HG03045 (cell line): ENCODE data around the gene KIAA0232.
"Not testable (repeated sequence)": the region's sequence is repeated elsewhere in the genome, so short reads cannot be mapped to it uniquely, and the experiment has no call there.

Source experiments
- ATAC-seq: cut with Tn5 transposase; IDR thresholded peaks from one replicate; pipeline ENCODE4 v1.9.1; 2021; ENCODE audit warnings: mild to moderate bottlenecking, moderate library complexity; ENCODE audit not compliant: unreplicated experiment

The KIAA0232 gene

GRCh38 chr4:6804082-6804752 is 21.7 kb downstream of the KIAA0232 start:
- no peak for ATAC-seq

- no peak for ATAC-seq
Observed at GRCh38 chr4:6806924-6807626, 24.5 kb downstream of the KIAA0232 start.

DNA sequence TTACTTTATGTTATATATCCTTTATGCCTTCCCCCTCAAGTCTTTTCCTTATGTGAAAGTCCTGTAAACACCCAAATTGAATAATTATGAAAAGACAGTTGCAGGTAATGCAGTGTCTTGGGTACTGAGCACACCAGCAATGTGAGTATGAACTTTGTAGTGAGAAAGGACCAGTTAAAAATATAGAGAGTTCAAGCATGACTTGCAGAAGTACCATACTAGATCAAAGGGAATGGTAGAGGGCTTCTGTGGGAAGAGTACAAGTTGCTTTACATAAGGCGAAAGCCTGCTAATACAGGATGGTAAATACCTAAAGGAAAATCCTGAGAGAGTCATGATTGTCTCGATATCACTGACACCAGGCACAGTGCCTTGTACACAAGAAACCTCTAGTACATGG is 25.7 kb downstream of the KIAA0232 start:
- no peak for ATAC-seq

DNA sequence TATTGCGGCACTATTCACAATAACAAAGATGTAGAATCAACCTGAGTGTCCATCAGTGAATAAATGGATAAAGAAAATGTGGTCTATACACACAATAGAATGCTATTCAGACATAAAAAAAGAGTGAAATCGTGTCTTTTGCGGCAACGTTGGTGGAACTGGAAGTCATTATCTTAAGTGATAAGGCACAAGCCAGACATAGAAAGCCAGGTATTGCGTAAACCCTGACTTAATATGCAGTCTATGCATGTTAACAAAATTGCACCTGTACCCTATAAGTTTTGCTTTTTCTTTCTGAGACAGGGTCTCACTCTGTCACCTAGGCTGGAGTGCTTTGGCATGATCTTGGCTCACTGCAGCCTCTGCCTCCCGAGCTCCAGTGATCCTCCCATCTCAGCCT is 28.6 kb downstream of the KIAA0232 start:
- ATAC-seq = no peak

DNA sequence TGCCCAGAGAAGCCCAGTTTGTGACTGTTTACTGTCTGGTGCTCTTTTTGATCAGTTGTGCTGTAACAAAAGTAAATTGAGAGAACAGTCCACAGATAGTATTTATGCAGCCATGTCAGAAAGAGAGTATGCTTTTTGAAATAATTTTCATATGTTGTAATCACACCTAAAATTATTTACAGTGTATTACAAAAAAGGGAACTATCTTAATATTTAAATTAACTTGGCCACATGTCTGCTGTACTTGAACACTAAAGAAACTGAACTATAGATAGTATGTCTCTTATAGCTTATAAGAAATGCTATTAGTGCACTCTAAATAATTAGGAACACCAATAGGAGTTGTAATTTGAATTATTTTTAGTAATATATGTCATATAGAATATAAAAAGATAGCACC is 30.2 kb downstream of the KIAA0232 start:
- no peak for ATAC-seq

GRCh38 chr4:6813725-6814124 is 31.2 kb downstream of the KIAA0232 start:
- ATAC-seq = no peak

- no peak for ATAC-seq
Observed at GRCh38 chr4:6815029-6815836, 32.7 kb downstream of the KIAA0232 start.

DNA sequence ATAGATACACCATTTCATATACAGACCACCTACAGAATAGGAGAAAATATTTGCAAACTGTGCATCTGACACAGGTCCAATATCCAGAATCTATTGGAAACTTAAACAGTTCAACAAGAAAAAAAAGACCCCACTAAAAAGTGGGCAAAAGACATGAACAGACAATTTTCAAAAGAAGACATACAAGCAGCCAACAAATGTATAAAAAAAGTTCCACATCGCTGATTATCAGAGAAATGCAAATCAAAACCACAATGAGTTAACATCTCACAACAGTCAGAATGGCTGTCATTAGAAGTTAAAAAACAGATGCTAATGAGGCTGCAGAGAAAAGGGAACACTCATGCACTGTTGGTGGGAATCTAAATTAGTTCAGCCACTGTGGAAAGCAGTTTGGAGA is 36.8 kb downstream of the KIAA0232 start:
- ATAC-seq = no peak

DNA sequence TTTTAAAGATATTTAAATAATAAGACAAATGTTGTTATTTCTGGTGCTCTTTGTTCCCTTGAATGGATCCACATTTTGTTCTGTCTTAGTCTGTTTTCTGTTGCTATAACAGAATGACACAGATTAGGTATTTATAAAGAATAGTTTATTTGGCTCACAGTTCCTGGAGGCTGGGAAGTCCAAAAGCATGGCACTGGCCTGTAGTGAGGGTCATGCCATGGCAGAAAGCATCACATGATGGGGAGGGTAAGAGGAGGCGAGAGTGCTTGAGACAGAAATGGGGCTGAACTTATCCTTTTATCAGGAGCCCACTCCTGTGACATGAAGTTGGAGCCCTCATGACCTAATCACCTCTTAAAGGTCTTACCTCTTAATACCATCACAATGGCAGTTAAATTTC is 38.2 kb downstream of the KIAA0232 start:
- ATAC-seq = no peak

DNA sequence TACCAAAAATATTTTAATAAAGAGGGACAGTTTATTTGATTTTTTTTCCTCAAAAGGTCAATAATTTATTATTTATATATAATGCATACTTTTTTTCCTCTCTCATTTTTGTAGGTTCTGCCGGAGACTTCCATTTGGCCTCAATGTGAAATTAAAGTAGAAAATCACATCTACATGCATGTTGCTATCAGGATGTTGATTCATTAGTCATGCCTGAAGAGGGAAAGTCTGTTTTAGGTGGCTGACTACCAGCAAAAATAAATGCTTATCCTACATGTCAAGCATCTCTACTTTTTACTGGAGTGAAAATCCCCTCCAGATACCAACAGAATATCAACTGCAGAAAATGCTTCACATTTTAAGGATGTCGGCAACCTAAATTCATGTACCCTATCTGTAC is 41.5 kb downstream of the KIAA0232 start:
- ATAC-seq = no peak

GRCh38 chr4:6824772-6825402 is 42.4 kb downstream of the KIAA0232 start:
- ATAC-seq = no peak

- ATAC-seq = no peak
Observed at GRCh38 chr4:6825403-6825802, 42.9 kb downstream of the KIAA0232 start.

DNA sequence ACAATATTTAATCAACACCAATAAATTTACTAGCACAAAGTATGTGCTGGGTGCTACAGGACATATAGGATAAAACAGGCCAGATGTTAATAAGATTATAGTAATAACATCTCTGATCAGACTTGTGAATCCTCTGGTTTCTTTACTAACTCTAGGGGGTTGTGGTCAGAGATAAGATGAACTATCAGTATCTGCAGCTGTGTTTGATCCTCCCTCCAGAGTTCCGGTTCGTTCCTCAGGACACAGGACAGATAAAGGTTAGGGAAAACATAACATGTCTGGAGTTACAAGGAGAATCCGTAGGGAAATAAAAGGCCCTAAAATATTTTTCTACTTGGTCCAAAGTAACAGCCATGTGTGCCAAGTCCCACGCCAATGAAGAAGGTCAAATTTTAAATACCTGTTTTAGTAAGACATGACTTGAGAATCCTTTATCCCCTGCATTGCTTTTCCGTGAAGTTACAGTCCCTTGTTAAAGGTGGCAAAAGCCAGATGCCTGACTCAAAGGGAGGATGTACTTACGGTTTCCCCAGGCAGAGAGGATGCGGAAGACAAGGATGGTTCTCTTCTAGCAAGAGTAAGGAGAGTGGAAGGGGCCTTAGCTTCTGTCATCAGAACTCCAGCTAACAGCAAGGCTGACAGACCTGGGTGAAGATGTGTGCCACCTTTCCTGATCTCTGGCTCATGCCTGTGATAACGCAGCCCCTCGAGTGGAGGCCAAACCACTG is 44.4 kb downstream of the KIAA0232 start:
- no peak for ATAC-seq

DNA sequence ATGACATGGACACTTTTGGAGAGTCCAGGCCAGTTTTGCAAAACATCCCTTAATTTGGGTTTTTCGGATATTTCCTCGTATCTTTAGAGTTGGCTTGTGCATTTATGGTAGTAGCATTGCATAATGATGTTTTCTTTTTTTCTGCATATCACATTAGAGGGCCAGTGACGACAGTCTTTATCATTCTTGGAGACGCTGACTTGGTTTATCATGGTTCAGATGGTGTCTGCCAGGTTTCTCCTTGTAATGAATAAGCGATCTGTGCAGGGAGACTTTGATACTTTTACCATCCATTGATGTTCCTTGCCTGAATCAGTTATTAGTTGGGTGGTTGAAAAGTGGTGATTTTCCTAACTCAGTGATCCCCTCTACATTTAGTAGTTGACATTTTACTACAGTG is 46.6 kb downstream of the KIAA0232 start:
- ATAC-seq = no peak

DNA sequence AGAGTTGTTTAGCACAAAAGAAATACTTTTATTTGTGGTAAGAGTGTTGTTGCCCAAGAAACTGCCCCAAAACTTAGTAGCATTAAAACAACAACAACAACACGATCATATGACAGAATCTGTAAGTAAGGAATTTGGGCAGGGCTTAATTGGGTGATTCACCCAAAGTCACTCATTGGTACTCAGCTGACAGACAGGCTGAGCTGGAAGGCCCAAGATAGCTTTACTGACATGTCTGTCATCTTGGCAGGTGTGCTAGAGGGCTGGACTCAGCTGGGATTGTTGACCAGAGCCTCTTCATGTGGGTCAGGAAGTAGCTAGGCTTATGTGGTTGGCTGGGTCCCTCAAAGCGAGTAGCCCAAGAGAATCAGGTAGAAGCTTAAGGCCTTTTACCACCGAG is 52.3 kb downstream of the KIAA0232 start:
- no peak for ATAC-seq

DNA sequence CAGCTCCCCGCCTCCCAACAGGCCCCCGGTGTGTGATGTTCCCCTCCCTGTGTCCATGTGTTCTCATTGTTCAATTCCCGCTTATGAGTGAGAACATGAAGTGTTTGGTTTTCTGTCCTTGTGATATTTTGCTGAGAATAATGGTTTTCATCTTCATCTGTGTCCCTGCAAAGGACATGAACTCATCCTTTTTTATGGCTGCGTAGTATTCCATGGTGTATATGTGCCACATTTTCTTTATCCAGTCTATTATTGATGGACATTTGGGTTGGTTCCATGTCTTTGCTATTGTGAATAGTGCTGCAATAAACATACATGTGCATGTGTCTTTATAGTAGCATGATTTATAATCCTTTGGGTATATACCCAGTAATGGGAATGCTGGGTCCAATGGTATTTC is 53.1 kb downstream of the KIAA0232 start:
- ATAC-seq = not testable (repeated sequence)

DNA sequence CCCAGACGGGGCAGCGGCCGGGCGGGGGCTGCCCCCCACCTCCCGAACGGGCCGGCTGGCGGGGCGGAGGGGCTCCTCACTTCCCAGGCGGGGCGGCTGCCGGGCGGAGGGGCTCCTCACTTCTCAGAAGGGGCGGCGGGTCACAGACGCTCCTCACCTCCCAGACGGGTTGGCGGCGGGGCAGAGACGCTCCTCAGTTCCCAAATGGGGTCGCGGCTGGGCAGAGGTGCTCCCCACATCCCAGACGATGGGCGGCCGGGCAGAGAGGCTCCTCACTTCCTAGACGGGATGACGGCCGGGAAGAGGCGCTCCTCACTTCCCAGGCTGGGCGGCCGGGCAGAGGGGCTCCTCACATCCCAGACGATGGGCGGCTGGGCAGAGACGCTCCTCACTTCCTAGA is 54.6 kb downstream of the KIAA0232 start:
- not testable (repeated sequence) for ATAC-seq

DNA sequence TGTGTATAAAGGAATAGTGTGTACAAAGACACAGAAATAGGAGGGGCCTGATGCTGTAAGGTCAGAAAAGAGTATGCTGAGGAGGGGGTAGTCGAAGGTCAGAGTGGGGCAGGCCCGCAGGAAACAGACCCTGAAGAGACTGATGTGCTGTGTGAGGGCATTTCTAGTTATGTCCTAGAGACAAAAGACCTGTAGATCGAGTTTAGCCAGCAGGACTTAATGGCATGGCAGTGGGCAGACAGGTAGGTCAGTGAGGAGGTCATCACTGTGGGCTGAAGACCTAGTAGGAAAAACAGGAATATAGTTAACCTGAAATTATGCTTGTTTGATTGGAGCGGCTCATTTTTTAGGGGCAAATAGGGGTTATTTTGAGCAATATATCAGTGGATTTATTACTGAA is 57.1 kb downstream of the KIAA0232 start:
- ATAC-seq = no peak

- no peak for ATAC-seq
Observed at GRCh38 chr4:6840062-6840976, 57.8 kb downstream of the KIAA0232 start.

DNA sequence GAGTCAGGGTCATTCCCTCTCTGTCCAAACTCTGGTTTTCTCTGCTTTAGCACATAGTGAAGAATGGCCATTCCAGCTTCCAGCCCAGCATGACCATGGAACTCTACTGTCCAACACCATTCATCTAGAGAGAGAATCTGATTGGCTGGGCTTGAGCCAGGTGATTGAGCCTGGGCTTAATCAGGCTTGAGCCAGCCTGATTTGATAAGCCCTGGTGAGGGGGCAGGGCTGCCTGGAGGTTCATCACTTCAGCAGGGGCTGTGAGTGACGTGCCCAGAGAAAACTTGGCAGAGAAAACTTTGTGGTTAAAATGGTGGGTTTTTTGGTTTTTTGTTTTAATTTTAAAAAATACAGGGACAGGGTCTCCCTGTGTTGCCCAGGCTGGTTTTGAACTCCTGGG is 62.5 kb downstream of the KIAA0232 start:
- ATAC-seq = no peak
